HL-60 (cell line): ENCODE data around the gene GSX1.

ENCODE experiments used
- DNase-seq, 2 experiments: peaks; one replicate each; pipeline ENCODE4 v3.0.0-alpha.2; 2010 to 2020; ENCODE audit warnings: low read depth in 1 of 2, low spot score in 1 of 2
- H3K27ac ChIP-seq: fragments of 250-450 bp; sonication (Bioruptor Pico); replicated peaks from 2 replicates; pipeline ENCODE4 v1.5.1; 2020; ENCODE audit warnings: mild to moderate bottlenecking, moderate library complexity
- H3K27me3 ChIP-seq: fragments of 250-450 bp; sonication (Bioruptor Pico); 2 replicates; pipeline ENCODE4 v1.5.1; 2021; ENCODE audit warnings: mild to moderate bottlenecking, moderate library complexity; ENCODE audit not compliant: insufficient read depth, poor library complexity, severe bottlenecking
- H3K4me3 ChIP-seq: replicated peaks from 2 replicates; pipeline ENCODE4 v1.5.1; 2011; ENCODE audit warnings: mild to moderate bottlenecking, control low read depth, low read length; ENCODE audit not compliant: insufficient read depth
- GABPA ChIP-seq: IDR thresholded peaks from 2 replicates; pipeline ENCODE4 v1.6.1; 2012; ENCODE audit warnings: low read depth
- POLR2AphosphoS5 ChIP-seq: IDR thresholded peaks from 2 replicates; pipeline ENCODE4 v1.6.1; 2012; ENCODE audit warnings: low read depth
- REST ChIP-seq: IDR thresholded peaks from 2 replicates; pipeline ENCODE4 v1.6.1; 2012; ENCODE audit warnings: low read depth; ENCODE audit not compliant: insufficient replicate concordance
- SPI1 ChIP-seq: IDR thresholded peaks from 2 replicates; pipeline ENCODE4 v1.6.1; 2012; ENCODE audit warnings: low read depth, mild to moderate bottlenecking, borderline replicate concordance
- TF ChIP-seq, protein P1 (sequence below): IDR thresholded peaks from one replicate; pipeline ENCODE4 v1.5.1; 2011; ENCODE audit warnings: low read length, control low read depth, inconsistent platforms; ENCODE audit not compliant: insufficient read depth

Gene GSX1

DNA sequence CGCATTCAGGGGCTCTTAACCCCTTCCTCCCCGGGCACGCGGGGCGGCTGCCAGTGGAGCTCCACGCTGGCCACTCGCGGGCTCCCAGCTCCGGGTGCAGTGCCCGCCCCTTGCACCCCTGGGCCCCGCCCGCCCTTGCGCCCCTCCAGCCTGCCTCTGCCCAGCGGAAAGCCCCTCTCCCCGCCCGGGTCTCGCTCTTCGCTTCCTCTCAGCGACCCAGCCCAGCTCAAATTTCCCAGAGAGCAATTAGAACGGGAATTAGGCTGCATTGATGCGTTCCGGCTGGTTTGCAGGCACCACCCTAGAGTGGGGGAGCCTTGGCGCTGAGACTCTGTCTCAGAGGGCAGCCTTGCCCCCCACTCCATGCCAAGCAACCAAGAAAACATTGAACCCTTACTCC is 1.8 kb upstream of the GSX1 start:
- Histone ChIP-seq H3K27ac (no peak overlapping the region), H3K27me3 (peaks cover 80% of the 10 kb centered on the region), H3K4me3 (no peak overlapping the region)
- TF ChIP-seq SPI1 (no peak), POLR2AphosphoS5 (no peak), GABPA (no peak), REST (no peak)
- TF ChIP-seq, protein P1, sequence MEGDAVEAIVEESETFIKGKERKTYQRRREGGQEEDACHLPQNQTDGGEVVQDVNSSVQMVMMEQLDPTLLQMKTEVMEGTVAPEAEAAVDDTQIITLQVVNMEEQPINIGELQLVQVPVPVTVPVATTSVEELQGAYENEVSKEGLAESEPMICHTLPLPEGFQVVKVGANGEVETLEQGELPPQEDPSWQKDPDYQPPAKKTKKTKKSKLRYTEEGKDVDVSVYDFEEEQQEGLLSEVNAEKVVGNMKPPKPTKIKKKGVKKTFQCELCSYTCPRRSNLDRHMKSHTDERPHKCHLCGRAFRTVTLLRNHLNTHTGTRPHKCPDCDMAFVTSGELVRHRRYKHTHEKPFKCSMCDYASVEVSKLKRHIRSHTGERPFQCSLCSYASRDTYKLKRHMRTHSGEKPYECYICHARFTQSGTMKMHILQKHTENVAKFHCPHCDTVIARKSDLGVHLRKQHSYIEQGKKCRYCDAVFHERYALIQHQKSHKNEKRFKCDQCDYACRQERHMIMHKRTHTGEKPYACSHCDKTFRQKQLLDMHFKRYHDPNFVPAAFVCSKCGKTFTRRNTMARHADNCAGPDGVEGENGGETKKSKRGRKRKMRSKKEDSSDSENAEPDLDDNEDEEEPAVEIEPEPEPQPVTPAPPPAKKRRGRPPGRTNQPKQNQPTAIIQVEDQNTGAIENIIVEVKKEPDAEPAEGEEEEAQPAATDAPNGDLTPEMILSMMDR: no peak
- no peak for DNase-seq

- Histone ChIP-seq H3K27ac (no peak overlapping the region), H3K4me3 (no peak overlapping the region), H3K27me3 (peaks cover 86% of the 10 kb centered on the region)
- DNase-seq: no peak
- TF ChIP-seq SPI1 (no peak), REST (no peak), POLR2AphosphoS5 (no peak)
Measured at GRCh38 chr13:27791146-27791900, 960 bp upstream of the GSX1 start.

GRCh38 chr13:27791901-27792392 is 336 bp upstream of the GSX1 start:
- DNase-seq: no peak
- H3K4me3 ChIP-seq: no peak overlapping the region
- H3K27me3 ChIP-seq: peaks cover 90% of the 10 kb centered on the region
- TF ChIP-seq REST (no peak), GABPA (no peak), SPI1 (no peak), POLR2AphosphoS5 (no peak)
- TF ChIP-seq, protein P1: no peak
- H3K27ac ChIP-seq: no peak overlapping the region
